PFSK-1 (cell line): ENCODE results near the gene FEM1B.

Experiments used
- POLR2AphosphoS5 ChIP-seq: IDR thresholded peaks from 2 replicates; pipeline ENCODE4 v1.6.1; 2012; ENCODE audit warnings: low read depth, mild to moderate bottlenecking, control low read depth, low read length, moderate library complexity
- SIN3A ChIP-seq: IDR thresholded peaks from 2 replicates; pipeline ENCODE4 v1.6.1; 2012; ENCODE audit warnings: mild to moderate bottlenecking, low read length, moderate library complexity, borderline replicate concordance; ENCODE audit not compliant: insufficient read depth
- TAF1 ChIP-seq: IDR thresholded peaks from 2 replicates; pipeline ENCODE4 v1.6.1; 2012; ENCODE audit warnings: low read length, control low read depth, borderline replicate concordance; ENCODE audit not compliant: insufficient read depth

- TF ChIP-seq TAF1, result no peak
- TF ChIP-seq POLR2AphosphoS5, result no peak
- TF ChIP-seq SIN3A, result no peak
Observed at GRCh38 chr15:68311859-68312557, 34.5 kb downstream of the FEM1B start.
